ENCODE data around the gene PRKAG2. TPM values are rescaled to one million over a fixed set of nuclear protein-coding genes. Genes with fewer than 3 reads are reported as not detected.

Gene PRKAG2
- total and polyA plus RNA-seq, 2 experiments from 2014 or later, result 9.1 to 14.9 TPM

GRCh38 chr7:151661587-151661986 lies 215.3 kb downstream of the PRKAG2 start:
- no peak overlapping the region; the same call in 1 of the 2 replicates for H3K27ac Mint-ChIP-seq
- no peaks in the 10 kb centered on the region for H3K4me1 Mint-ChIP-seq
- H3F3A ChIP-seq (replicated peaks; ENCODE audit: low read depth), result no peaks in the 10 kb centered on the region
- peaks cover 3% of the 10 kb centered on the region for H3K27me3 Mint-ChIP-seq (ENCODE audit: insufficient read depth, low read depth, poor library complexity)
- no peak overlapping the region for H2AFZ ChIP-seq
- DNase-seq (ENCODE audit: low spot score) (no peak), ATAC-seq (no peak)
- no peaks in the 10 kb centered on the region for H3K36me3 Mint-ChIP-seq (ENCODE audit: low read depth)
- no peaks in the 10 kb centered on the region for H3K79me2 ChIP-seq (replicated peaks; ENCODE audit: insufficient read depth)
- H3K4me1 ChIP-seq (ENCODE audit: insufficient read depth), result no peaks in the 10 kb centered on the region
- no peaks in the 10 kb centered on the region for H3K9me2 ChIP-seq (ENCODE audit: insufficient read depth)
- H3K36me3 ChIP-seq (ENCODE audit: insufficient read depth), result no peaks in the 10 kb centered on the region
- H3K4me3 ChIP-seq, result no peak overlapping the region
- H3K27me3 ChIP-seq (ENCODE audit: insufficient read depth), result no peaks in the 10 kb centered on the region
- no peak overlapping the region for H3K4me2 ChIP-seq
- no peak overlapping the region for H3K4me3 Mint-ChIP-seq
- TF ChIP-seq, protein P1, sequence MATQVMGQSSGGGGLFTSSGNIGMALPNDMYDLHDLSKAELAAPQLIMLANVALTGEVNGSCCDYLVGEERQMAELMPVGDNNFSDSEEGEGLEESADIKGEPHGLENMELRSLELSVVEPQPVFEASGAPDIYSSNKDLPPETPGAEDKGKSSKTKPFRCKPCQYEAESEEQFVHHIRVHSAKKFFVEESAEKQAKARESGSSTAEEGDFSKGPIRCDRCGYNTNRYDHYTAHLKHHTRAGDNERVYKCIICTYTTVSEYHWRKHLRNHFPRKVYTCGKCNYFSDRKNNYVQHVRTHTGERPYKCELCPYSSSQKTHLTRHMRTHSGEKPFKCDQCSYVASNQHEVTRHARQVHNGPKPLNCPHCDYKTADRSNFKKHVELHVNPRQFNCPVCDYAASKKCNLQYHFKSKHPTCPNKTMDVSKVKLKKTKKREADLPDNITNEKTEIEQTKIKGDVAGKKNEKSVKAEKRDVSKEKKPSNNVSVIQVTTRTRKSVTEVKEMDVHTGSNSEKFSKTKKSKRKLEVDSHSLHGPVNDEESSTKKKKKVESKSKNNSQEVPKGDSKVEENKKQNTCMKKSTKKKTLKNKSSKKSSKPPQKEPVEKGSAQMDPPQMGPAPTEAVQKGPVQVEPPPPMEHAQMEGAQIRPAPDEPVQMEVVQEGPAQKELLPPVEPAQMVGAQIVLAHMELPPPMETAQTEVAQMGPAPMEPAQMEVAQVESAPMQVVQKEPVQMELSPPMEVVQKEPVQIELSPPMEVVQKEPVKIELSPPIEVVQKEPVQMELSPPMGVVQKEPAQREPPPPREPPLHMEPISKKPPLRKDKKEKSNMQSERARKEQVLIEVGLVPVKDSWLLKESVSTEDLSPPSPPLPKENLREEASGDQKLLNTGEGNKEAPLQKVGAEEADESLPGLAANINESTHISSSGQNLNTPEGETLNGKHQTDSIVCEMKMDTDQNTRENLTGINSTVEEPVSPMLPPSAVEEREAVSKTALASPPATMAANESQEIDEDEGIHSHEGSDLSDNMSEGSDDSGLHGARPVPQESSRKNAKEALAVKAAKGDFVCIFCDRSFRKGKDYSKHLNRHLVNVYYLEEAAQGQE (IDR thresholded peaks at IDR 0.05; ENCODE audit: unreplicated experiment), result no peak
- TF ChIP-seq NANOG (IDR thresholded peaks at IDR 0.05; ENCODE audit: borderline replicate concordance), result no peak
- TF ChIP-seq ZNF462 (CRISPR knock-in tag; IDR thresholded peaks at IDR 0.05), result no peak
- TF ChIP-seq, protein P2, sequence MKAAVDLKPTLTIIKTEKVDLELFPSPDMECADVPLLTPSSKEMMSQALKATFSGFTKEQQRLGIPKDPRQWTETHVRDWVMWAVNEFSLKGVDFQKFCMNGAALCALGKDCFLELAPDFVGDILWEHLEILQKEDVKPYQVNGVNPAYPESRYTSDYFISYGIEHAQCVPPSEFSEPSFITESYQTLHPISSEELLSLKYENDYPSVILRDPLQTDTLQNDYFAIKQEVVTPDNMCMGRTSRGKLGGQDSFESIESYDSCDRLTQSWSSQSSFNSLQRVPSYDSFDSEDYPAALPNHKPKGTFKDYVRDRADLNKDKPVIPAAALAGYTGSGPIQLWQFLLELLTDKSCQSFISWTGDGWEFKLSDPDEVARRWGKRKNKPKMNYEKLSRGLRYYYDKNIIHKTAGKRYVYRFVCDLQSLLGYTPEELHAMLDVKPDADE (IDR thresholded peaks at IDR 0.05), result no peak
- TF ChIP-seq, protein P3, sequence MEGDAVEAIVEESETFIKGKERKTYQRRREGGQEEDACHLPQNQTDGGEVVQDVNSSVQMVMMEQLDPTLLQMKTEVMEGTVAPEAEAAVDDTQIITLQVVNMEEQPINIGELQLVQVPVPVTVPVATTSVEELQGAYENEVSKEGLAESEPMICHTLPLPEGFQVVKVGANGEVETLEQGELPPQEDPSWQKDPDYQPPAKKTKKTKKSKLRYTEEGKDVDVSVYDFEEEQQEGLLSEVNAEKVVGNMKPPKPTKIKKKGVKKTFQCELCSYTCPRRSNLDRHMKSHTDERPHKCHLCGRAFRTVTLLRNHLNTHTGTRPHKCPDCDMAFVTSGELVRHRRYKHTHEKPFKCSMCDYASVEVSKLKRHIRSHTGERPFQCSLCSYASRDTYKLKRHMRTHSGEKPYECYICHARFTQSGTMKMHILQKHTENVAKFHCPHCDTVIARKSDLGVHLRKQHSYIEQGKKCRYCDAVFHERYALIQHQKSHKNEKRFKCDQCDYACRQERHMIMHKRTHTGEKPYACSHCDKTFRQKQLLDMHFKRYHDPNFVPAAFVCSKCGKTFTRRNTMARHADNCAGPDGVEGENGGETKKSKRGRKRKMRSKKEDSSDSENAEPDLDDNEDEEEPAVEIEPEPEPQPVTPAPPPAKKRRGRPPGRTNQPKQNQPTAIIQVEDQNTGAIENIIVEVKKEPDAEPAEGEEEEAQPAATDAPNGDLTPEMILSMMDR (conservative IDR thresholded peaks at IDR 0.05; ENCODE audit: low read depth in 2 of 2), result no peak
- no peak for TF ChIP-seq ZNF114 (CRISPR knock-in tag; IDR thresholded peaks at IDR 0.05)
- TF ChIP-seq JUNB (IDR thresholded peaks at IDR 0.05; ENCODE audit: unreplicated experiment), result no peak
- no peak for TF ChIP-seq POLR2AphosphoS5 (IDR thresholded peaks at IDR 0.05; ENCODE audit: low read depth)
- no peak for TF ChIP-seq CREB1 (CRISPR knock-in tag; IDR thresholded peaks at IDR 0.05; ENCODE audit: low read depth)
- no peak for TF ChIP-seq EZH2 (IDR thresholded peaks at IDR 0.05; ENCODE audit: low read depth, unreplicated experiment)
- TF ChIP-seq STAT1 (IDR thresholded peaks at IDR 0.05; ENCODE audit: unreplicated experiment), result no peak
- no peak for TF ChIP-seq ZNF331 (CRISPR knock-in tag; IDR thresholded peaks at IDR 0.05; ENCODE audit: low read depth)
- TF ChIP-seq EZH2phosphoT487 (IDR thresholded peaks at IDR 0.05; ENCODE audit: unreplicated experiment), result no peak
- H3K27ac ChIP-seq (ENCODE audit: low read depth), result no peak overlapping the region
- no peaks in the 10 kb centered on the region; the same call in 2 of the 3 replicates for H3K9me3 Mint-ChIP-seq
- H4K20me1 ChIP-seq (replicated peaks; ENCODE audit: insufficient read depth), result no peaks in the 10 kb centered on the region
